ENCODE data around the gene PDGFB. TPM values are rescaled to one million over a fixed set of nuclear protein-coding genes. Genes with fewer than 3 reads are reported as not detected.

The PDGFB gene
- total RNA-seq, 1 donor from 2014 or later, result 2.3 TPM

DNA sequence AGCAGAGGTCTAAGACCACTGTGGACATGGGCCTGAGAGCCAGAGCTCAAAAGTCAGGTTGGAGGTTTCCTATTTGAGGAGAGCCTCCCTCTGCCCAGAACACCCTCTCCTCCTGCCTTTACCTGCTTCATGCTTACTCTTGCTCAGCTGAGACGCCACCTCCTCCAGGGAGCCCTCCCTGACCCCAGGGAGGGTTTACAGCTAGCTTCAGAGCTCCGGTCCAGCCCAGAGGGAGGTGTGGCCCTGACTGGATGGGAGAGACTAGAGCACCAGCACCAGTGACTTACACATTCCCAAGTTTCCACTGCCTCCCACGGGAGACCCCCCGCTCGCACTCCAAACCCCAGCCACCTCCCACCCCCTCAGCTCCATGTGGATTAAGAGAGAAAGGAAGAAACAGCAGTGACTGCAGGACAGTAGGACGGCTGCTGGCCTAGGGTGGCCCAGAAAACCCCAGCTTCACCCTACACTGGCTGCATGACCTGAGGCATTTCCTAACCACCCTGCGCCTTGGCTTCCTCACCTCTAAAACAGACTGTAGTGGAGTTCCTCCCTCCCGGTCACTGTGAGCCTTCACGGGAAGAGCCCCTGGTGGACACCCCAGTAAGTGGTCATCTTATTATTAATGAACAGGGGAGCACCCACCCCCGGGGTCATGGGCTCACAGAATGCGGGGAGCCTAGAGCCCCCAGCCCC lies 24.5 kb upstream of the PDGFB start:
- intact Hi-C loops (cut with micrococcal nuclease), result no loop called here
- peak overlapping the region; percentile 64 for H3K27ac Mint-ChIP-seq
- DNase-seq, result no peak
- H3K27me3 Mint-ChIP-seq, result no peaks in the 10 kb centered on the region
- no peak overlapping the region for H3K4me3 Mint-ChIP-seq
- peaks cover 17% of the 10 kb centered on the region for H3K4me1 Mint-ChIP-seq
- H3K9me3 Mint-ChIP-seq, result no peaks in the 10 kb centered on the region
- H3K36me3 Mint-ChIP-seq (ENCODE audit: low read depth), result no peaks in the 10 kb centered on the region

DNA sequence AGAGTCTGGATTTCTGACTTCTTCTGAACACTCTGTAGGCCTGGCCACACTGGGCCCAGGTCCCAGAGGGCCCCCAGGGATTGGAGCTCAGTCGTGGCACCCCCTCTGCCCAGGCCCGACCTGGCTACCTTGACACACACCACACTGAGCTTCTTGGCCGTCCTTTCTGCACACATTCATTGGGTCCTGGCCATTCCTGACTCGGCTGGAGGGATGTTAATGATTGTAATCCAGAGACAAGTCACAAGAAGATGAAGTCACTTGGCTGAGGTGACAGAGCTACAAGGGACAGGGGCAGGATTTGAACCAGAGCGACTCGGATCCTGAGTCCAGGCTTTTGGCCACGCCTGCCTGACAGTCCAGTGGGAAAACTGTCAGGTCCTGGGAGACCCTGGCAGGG lies 23.9 kb upstream of the PDGFB start:
- Mint-ChIP-seq H3K4me1 (peaks cover 21% of the 10 kb centered on the region), H3K36me3 (ENCODE audit: low read depth) (no peaks in the 10 kb centered on the region), H3K27ac (peak overlapping the region; percentile 32), H3K9me3 (no peaks in the 10 kb centered on the region), H3K4me3 (no peak overlapping the region), H3K27me3 (no peaks in the 10 kb centered on the region)
- intact Hi-C loops (cut with micrococcal nuclease), result no loop called here
- no peak for DNase-seq

DNA sequence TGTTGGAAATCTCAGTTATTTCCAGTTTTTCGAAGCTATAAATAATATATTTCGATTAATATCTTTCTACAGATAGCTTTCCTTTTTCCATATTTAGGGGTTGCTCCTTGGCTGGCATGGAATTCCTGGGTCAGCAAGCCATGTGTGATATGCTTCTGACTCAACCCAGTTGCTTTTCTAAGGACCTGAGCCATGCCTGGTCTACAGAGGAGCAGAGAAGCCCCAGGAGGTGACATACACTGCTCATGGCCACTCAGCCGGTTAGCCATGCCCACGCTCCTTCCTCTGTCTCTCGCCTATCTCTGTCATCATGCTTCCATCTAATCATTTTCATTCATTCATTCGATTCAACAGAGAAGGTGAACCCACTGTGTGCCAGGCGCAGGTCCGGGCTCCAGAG lies 23.2 kb upstream of the PDGFB start:
- no peak overlapping the region for H3K4me3 Mint-ChIP-seq
- no peaks in the 10 kb centered on the region for H3K9me3 Mint-ChIP-seq
- DNase-seq, result no peak
- intact Hi-C loops (cut with micrococcal nuclease), result no loop called here
- H3K27ac Mint-ChIP-seq, result peak overlapping the region; percentile 71
- H3K27me3 Mint-ChIP-seq, result no peaks in the 10 kb centered on the region
- H3K4me1 Mint-ChIP-seq, result peaks cover 21% of the 10 kb centered on the region
- H3K36me3 Mint-ChIP-seq (ENCODE audit: low read depth), result no peaks in the 10 kb centered on the region

DNA sequence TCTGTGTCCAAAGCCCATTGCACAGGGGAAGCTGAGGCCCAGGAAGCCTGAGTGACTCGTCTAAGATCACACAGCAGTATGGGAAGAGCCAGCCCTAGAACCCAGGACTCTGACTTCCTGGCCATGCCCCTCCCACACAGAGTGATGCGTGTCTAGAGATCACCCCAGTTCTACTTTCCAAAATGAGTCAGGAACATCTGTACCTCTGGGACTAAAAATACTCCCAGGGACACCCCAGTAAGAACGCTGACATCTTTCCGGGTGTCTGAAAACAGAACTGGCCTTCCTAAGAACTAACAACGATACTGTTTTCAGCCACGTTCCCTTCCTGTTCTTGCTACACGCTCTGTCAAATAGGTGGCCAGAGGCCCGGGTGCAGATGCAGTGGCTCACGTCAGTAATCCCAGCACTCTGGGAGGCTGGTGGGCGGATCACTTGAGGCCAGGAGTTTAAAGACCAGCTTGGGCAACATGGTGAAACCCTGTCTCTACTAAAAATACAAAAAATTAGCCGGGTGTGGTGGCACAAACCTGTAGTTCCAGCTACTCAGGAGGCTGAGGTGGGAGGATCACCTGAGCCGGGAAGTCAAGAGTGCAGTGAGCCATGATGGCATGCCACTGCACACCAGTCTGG lies 21.7 kb upstream of the PDGFB start:
- Mint-ChIP-seq H3K27ac (peak overlapping the region; percentile 88), H3K27me3 (no peaks in the 10 kb centered on the region), H3K9me3 (no peaks in the 10 kb centered on the region), H3K4me3 (peak overlapping the region; percentile 35), H3K4me1 (peaks cover 21% of the 10 kb centered on the region), H3K36me3 (ENCODE audit: low read depth) (no peaks in the 10 kb centered on the region)
- intact Hi-C loops (cut with micrococcal nuclease), result loop anchor here (1.0 kb wide), 3 partner anchors 13 to 325 kb away; no protein-coding TSS in a partner anchor
- DNase-seq, result peak; percentile 81

DNA sequence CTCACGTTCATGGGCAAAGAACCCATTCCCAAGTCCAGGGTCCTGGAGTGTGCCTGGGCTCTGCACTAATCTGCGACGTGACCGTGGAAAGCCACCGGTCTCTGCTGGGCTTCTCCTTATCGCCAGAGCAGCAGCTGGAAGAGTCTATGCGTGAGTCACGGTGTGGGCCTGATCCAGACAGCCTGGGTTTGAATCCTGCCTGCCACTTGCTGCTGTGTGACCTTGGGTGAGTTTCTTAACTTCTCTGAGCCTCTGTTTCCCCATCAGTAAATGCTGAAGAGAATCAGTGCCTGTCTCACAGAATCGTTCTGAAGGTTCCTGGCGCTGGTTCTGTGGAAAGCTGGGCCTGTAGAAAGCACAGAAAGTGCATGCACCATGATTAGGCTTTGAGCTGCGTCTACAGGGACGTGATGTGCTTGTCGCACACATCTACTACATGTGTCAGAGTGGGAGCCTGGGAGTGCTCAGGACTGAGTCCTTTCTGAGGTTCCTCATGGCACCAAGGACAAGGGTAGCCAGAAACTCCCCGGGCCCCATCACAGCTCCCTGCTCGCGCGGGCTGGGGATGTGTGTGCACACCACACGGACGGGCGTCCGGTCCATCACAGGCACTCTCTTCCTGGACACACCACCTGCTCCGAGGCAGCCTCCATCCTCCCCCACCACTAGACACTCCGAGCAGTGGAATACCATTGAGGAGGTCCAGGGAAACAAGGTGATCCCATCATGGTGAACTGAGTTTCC lies 20.5 kb upstream of the PDGFB start:
- peak overlapping the region; percentile 88 for H3K27ac Mint-ChIP-seq

DNA sequence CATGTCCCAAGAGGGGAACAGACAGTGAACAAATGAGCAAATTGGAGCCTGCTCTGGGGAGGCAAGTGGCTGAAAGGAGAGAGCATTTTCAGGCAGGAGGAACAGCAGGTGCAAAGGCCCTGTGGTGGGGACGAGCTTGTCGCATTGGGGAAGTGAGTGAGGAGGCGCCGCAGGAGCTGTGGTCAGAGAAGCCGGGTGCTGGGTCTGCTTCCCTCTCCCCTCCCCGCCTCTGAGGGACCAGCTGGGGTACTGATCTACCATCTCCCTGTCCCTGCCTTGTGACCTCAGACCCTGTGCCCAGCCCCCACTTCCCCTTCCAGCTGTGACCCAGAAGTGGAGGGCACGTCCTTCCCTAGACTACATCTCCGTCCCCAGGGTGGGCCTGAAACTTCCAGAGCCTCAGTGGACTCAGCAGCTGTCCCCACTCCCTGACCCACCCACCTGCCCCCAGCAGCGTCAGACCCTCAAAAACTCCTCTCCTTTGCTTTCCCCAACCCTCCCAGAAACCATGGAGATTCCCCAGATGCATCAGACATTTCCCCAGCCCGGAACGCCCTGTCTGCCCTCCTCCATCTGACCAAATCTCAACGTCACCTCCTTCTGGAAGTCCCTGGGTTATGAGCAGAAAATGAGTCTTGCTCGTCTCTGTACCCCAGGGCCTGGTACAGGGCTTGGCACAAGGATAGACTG lies 19.7 kb upstream of the PDGFB start:
- Mint-ChIP-seq H3K36me3 (ENCODE audit: low read depth) (no peaks in the 10 kb centered on the region), H3K27me3 (no peaks in the 10 kb centered on the region), H3K4me1 (peaks cover 21% of the 10 kb centered on the region), H3K9me3 (peaks cover 5% of the 10 kb centered on the region), H3K27ac (peak overlapping the region; percentile 88), H3K4me3 (no peak overlapping the region)
- no peak for DNase-seq
- intact Hi-C loops (cut with micrococcal nuclease), result no loop called here

More for the DNA sequence above, 20.5 kb upstream of the PDGFB start:
- Mint-ChIP-seq H3K27me3 (no peaks in the 10 kb centered on the region), H3K9me3 (peaks cover 5% of the 10 kb centered on the region), H3K4me1 (peaks cover 21% of the 10 kb centered on the region), H3K36me3 (ENCODE audit: low read depth) (no peaks in the 10 kb centered on the region), H3K4me3 (peak overlapping the region; percentile 23)
- intact Hi-C loops (cut with micrococcal nuclease), result no loop called here
- DNase-seq, result no peak

DNA sequence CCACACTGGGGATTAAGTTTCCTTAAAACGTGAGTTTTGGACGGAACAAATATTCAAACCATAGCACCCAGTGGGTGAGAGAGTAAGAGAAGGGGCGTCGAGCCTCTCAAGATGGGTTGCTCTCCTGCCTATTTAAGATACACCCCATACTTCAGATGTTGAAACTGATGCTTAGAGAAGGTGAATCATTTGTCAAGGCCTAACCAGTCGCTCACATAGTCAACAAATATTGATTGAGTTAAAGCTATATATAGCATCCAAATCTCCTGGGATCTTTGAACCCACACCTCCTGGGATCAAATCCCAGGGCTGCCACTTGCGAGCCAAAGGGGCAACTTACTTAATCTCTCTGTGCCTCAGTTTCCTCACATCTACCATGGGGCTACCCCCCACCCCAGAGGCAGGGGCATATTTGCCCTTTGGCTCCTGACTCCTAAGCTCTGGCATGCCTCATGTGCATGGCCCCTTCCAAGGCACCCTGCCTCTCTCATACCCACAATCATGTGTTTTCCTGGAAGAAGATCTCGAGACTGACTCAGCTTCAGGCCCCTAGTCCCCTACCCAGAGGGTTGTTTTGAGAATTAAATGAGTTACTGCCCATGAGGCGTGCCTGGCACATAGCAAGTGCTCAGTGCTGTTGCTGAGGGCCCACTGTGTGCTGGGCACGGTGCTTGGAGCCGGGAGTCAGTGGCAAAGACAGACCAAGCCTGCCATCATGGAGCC lies 19.0 kb upstream of the PDGFB start:
- peak overlapping the region; percentile 87 for H3K27ac Mint-ChIP-seq
- H3K36me3 Mint-ChIP-seq (ENCODE audit: low read depth), result no peaks in the 10 kb centered on the region
- intact Hi-C loops (cut with micrococcal nuclease), result no loop called here
- no peak for DNase-seq
- peaks cover 19% of the 10 kb centered on the region for H3K4me1 Mint-ChIP-seq
- peaks cover 5% of the 10 kb centered on the region for H3K9me3 Mint-ChIP-seq
- no peaks in the 10 kb centered on the region for H3K27me3 Mint-ChIP-seq
- H3K4me3 Mint-ChIP-seq, result no peak overlapping the region

DNA sequence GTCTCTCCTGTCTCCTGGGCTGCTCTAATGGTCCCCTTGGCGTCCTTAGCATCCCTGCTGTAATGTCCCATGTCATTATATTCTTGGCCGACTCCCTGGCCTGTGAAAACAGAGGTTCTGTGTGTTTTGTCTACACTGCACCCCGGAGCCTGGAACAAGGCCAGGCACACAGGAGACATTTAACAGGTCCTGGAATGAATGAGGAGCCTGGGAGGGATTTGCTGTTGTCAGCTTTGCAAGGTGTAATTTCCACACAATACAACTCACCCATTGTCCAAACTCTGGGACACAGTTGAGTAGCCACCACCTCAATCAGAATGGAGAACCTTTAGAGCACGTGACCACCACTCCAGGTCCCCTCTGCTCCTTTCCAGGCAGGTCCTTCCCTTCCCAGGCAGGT lies 14.9 kb upstream of the PDGFB start:
- no peak overlapping the region for H3K27ac Mint-ChIP-seq
- no peaks in the 10 kb centered on the region for H3K36me3 Mint-ChIP-seq (ENCODE audit: low read depth)
- no peaks in the 10 kb centered on the region for H3K27me3 Mint-ChIP-seq
- intact Hi-C loops (cut with micrococcal nuclease), result no loop called here
- no peak overlapping the region for H3K4me3 Mint-ChIP-seq
- peaks cover 5% of the 10 kb centered on the region for H3K9me3 Mint-ChIP-seq
- DNase-seq, result no peak
- peaks cover 21% of the 10 kb centered on the region for H3K4me1 Mint-ChIP-seq

DNA sequence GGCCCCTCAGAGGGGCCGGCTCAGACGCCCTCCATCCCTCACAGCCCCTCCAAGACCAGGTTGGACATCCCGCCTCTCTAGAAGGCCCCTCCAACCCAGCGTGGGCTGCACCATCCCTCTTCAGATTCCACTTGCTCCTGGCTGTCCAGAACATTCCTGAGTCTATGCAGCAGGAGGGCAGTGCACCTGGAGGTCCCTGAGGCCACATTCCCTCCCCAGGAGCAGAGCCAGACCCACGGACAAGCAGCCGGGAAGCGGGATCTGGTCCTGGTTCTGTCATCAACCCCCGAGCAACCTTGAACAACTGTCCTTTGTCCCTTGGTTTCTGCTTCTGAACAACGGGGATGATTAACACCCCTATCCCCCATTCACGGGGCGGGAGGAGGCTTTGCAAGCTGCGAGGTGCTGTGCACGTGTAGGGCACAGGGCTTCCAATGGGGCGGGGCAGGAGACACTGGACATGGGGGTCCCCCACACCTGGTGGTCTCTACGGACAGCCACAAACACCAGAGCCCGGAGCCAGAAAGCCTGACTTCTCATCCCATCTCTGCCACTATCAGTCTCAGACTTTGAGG lies 13.2 kb upstream of the PDGFB start:
- Mint-ChIP-seq H3K4me1 (peaks cover 20% of the 10 kb centered on the region), H3K9me3 (peaks cover 5% of the 10 kb centered on the region), H3K27me3 (no peaks in the 10 kb centered on the region), H3K27ac (peak overlapping the region; percentile 43), H3K36me3 (ENCODE audit: low read depth) (no peaks in the 10 kb centered on the region), H3K4me3 (no peak overlapping the region)
- DNase-seq, result no peak
- intact Hi-C loops (cut with micrococcal nuclease), result no loop called here

DNA sequence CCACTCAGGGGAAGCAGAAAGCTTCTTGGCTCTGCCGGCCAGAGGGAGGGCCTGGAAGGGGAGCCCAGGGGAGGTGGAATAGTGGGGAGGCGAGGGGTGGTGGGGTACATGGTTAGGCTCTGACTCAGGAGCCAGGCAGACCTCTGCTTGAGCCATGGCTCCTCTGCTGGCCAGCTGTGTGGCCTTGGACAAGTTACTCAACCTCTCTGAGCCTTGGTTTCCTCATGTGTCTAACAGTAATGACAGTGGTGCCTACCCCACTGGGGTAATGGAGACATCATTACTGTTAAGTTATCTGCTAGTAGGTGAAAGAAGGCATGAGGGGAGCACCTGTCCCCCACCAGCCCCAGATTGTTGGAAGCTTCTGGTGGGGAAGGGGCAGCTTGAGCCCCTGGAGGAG lies 12.2 kb upstream of the PDGFB start:
- Mint-ChIP-seq H3K4me1 (peaks cover 26% of the 10 kb centered on the region), H3K27ac (no peak overlapping the region), H3K9me3 (peaks cover 5% of the 10 kb centered on the region), H3K27me3 (no peaks in the 10 kb centered on the region), H3K4me3 (no peak overlapping the region), H3K36me3 (ENCODE audit: low read depth) (no peaks in the 10 kb centered on the region)
- DNase-seq, result no peak
- intact Hi-C loops (cut with micrococcal nuclease), result no loop called here

DNA sequence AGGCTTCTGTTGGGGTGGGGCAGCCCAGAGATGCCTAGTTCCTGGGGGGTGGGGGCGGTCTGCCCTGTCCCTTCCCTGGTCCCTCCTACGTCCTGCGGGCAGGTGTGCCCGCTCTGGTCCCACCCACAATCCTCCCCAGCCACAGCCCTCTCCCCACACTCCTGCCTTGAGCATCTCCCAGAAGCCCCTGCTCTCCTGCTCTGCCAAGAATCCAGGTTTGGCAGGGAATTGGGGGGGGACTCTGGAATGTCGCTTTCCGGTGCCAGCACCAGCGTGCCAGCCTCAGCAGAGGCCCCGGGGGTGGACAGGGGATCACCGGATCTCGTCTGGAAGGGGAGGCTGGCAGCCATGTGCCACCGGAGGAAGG lies 11.4 kb upstream of the PDGFB start:
- H3K27ac Mint-ChIP-seq, result peak overlapping the region; percentile 65
- no peak overlapping the region for H3K4me3 Mint-ChIP-seq
- H3K27me3 Mint-ChIP-seq, result peaks cover 2% of the 10 kb centered on the region
- no peaks in the 10 kb centered on the region for H3K36me3 Mint-ChIP-seq (ENCODE audit: low read depth)
- no peak for DNase-seq
- H3K9me3 Mint-ChIP-seq, result peaks cover 3% of the 10 kb centered on the region
- peaks cover 26% of the 10 kb centered on the region for H3K4me1 Mint-ChIP-seq
- intact Hi-C loops (cut with micrococcal nuclease), result no loop called here

DNA sequence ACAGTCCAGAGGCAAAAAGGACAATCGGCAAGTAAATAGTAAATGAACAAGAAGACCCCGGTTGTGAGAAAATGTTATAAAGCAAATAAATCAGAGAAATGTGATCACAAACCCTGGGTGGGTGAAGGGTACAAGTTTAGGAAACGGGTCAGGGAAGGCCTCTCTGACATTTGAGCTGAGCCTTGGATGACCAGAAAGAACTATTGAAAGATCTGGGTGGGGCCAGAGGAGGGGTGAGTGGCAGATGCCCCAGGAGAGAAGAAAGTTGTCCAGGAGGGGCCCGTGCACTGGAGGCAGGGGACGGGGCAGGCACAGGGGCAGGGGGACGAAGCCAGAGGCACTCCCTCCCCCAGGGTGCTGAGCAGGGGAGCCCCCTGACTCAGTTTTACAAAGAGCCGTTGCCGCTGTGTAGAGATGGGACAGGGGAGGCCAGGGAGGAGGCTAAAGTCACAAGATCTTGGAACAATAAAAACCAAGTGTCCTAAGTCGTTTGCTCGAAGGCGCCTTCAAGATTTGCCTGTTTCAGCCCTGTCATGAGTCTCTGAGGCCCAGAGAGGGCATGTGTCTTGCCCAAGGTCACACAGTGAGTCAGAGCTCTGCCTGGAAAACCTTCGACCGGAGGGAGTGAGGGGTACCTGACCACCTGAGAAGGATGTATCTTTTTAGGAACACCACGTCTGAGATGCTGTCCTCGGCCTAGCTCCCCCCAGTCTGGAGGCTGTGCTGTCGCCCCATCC lies 10.8 kb upstream of the PDGFB start:
- DNase-seq, result no peak
- Mint-ChIP-seq H3K9me3 (no peaks in the 10 kb centered on the region), H3K36me3 (ENCODE audit: low read depth) (no peaks in the 10 kb centered on the region), H3K27me3 (peaks cover 2% of the 10 kb centered on the region), H3K4me3 (no peak overlapping the region), H3K4me1 (peaks cover 26% of the 10 kb centered on the region), H3K27ac (peak overlapping the region; percentile 97)
- intact Hi-C loops (cut with micrococcal nuclease), result no loop called here

Measured in activated CD4-positive, alpha-beta T cell treated with anti-CD3 and anti-CD28 coated beads, Interleukin-2, amount 10 ng/mL, durations not matched to agents 24 days and 14 days (primary cell).